ENCODE data around the gene P2RY2. TPM values are rescaled to one million over a fixed set of nuclear protein-coding genes. Genes with fewer than 3 reads are reported as not detected.
"Not testable (repeated sequence)": the region's sequence is repeated elsewhere in the genome, so short reads cannot be mapped to it uniquely, and the experiment has no call there.

P2RY2 gene
- polyA plus RNA-seq, 2 of the 4 experiments (the other 2 are of a cell fraction), result 3.7 to 6.4 TPM

GRCh38 chr11:73273222-73273895 lies 55.3 kb downstream of the P2RY2 start:
- Histone ChIP-seq H3K4me1 (peaks cover 47% of the 10 kb centered on the region), H3K9me3 (no peaks in the 10 kb centered on the region), H3K27ac (peak overlapping the region; percentile 88 to 91), H3K4me2 (peak overlapping the region; percentile 90), H3K4me3 (peak overlapping the region; percentile 47)
- ATAC-seq (peak in 1 of 2 experiments; percentile 39; a peak in 3 of 6 replicates), DNase-seq (ENCODE audit: low read depth in 1 of 2, low spot score in 1 of 2) (no peak), FAIRE-seq (no peak)
- POLR2A ChIA-PET, result no interaction called here
- TF ChIP-seq FOXS1 (CRISPR knock-in tag; IDR thresholded peaks at IDR 0.05) (no peak), TFCP2L1 (CRISPR knock-in tag; IDR thresholded peaks at IDR 0.05) (no peak), CHD4 (IDR thresholded peaks at IDR 0.05; ENCODE audit: borderline replicate concordance) (no peak), CBX2 (IDR thresholded peaks at IDR 0.05; ENCODE audit: borderline replicate concordance, low read depth) (no peak), ZSCAN20 (CRISPR knock-in tag; IDR thresholded peaks at IDR 0.05) (no peak), NPAS2 (CRISPR knock-in tag; IDR thresholded peaks at IDR 0.05; ENCODE audit: borderline replicate concordance) (no peak), EHMT2 (IDR thresholded peaks at IDR 0.05; ENCODE audit: low read depth) (no peak), KDM1A (IDR thresholded peaks at IDR 0.05; ENCODE audit: low read depth) (no peak), HOXB5 (CRISPR knock-in tag; IDR thresholded peaks at IDR 0.05) (no peak), TP53 (CRISPR knock-in tag; IDR thresholded peaks at IDR 0.05) (no peak), EHF (CRISPR knock-in tag; IDR thresholded peaks at IDR 0.05) (no peak), CBX8 (IDR thresholded peaks at IDR 0.05) (no peak), MAFK (IDR thresholded peaks at IDR 0.05; ENCODE audit: partially characterized antibody) (no peak), MAZ (IDR thresholded peaks at IDR 0.05; ENCODE audit: borderline replicate concordance, low read depth, low read length) (no peak), HES2 (IDR thresholded peaks at IDR 0.05) (no peak), POLR2A (IDR thresholded peaks at IDR 0.05; ENCODE audit: low read length) (no peak), NR3C1 (IDR thresholded peaks at IDR 0.05) (no peak), ESRRA (IDR thresholded peaks at IDR 0.05; ENCODE audit: borderline replicate concordance, low read length) (no peak)
- TF ChIP-seq, protein P1, sequence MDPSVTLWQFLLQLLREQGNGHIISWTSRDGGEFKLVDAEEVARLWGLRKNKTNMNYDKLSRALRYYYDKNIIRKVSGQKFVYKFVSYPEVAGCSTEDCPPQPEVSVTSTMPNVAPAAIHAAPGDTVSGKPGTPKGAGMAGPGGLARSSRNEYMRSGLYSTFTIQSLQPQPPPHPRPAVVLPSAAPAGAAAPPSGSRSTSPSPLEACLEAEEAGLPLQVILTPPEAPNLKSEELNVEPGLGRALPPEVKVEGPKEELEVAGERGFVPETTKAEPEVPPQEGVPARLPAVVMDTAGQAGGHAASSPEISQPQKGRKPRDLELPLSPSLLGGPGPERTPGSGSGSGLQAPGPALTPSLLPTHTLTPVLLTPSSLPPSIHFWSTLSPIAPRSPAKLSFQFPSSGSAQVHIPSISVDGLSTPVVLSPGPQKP (IDR thresholded peaks at IDR 0.05; ENCODE audit: low read depth, low read length), result no peak
- WGBS (ENCODE audit: missing lambda C conversion rate), result 31% methylated on average over 8 of the region's 8 CpGs
- CTCF ChIA-PET, result interaction anchor here (0.6 to 16.0 kb wide), 12 partner anchors 14 to 589 kb away, joined by 3 to 224 read pairs (median 3); no protein-coding TSS in a partner anchor

GRCh38 chr11:73274191-73274590 lies 56.1 kb downstream of the P2RY2 start:
- peak overlapping the region; percentile 47; the same call in 2 of the 3 replicates for H3K4me3 ChIP-seq
- FAIRE-seq; POLR2A ChIA-PET; H3K9me3 ChIP-seq; ATAC-seq; DNase-seq (ENCODE audit: low read depth in 1 of 2, low spot score in 1 of 2): not testable (repeated sequence)
- CTCF ChIA-PET, result interaction anchor here (0.6 to 16.0 kb wide), 8 partner anchors 13 to 528 kb away, joined by 3 to 224 read pairs (median 3); no protein-coding TSS in a partner anchor
- peak overlapping the region; percentile 10 to 91; a peak in 4 of 6 replicates for H3K27ac ChIP-seq
- whole genome bisulfite sequencing (ENCODE audit: missing lambda C conversion rate), result 82% methylated on average over 4 of the region's 4 CpGs
- H3K4me1 ChIP-seq, result peaks cover 47% of the 10 kb centered on the region
- peak overlapping the region; percentile 90 for H3K4me2 ChIP-seq

- DNase-seq (ENCODE audit: low read depth in 1 of 2, low spot score in 1 of 2), result no peak
- TF ChIP-seq NPAS2 (CRISPR knock-in tag; IDR thresholded peaks at IDR 0.05; ENCODE audit: borderline replicate concordance) (no peak), RAD21 (conservative IDR thresholded peaks at IDR 0.05 in 1 of 2, IDR thresholded peaks at IDR 0.05 in 1 of 2) (no peak), RFX5 (IDR thresholded peaks at IDR 0.05) (no peak), FOSL2 (IDR thresholded peaks at IDR 0.05) (no peak), FOSL2 (CRISPR knock-in tag; IDR thresholded peaks at IDR 0.05) (no peak), CBX8 (IDR thresholded peaks at IDR 0.05) (no peak), RCOR1 (IDR thresholded peaks at IDR 0.05; ENCODE audit: low read depth, low read length) (no peak)
- TF ChIP-seq, protein P2, sequence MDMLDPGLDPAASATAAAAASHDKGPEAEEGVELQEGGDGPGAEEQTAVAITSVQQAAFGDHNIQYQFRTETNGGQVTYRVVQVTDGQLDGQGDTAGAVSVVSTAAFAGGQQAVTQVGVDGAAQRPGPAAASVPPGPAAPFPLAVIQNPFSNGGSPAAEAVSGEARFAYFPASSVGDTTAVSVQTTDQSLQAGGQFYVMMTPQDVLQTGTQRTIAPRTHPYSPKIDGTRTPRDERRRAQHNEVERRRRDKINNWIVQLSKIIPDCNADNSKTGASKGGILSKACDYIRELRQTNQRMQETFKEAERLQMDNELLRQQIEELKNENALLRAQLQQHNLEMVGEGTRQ (IDR thresholded peaks at IDR 0.05), result no peak
- TF ChIP-seq, protein P1 (IDR thresholded peaks at IDR 0.05; ENCODE audit: low read depth, low read length), result no peak
- peak overlapping the region; percentile 10 to 91; a peak in 4 of 6 replicates for H3K27ac ChIP-seq
- POLR2A ChIA-PET, result no interaction called here
- no peaks in the 10 kb centered on the region for H3K9me3 ChIP-seq
- CTCF ChIA-PET, result interaction anchor here (0.6 to 16.0 kb wide), 8 partner anchors 12 to 529 kb away, joined by 3 to 224 read pairs (median 3); no protein-coding TSS in a partner anchor
- no peak for ATAC-seq
- WGBS (ENCODE audit: missing lambda C conversion rate), result 88% methylated on average over 11 of the region's 11 CpGs
- no peak overlapping the region for H3K4me3 ChIP-seq
- H3K4me1 ChIP-seq, result peaks cover 47% of the 10 kb centered on the region
- peak overlapping the region; percentile 90 for H3K4me2 ChIP-seq
- no peak for FAIRE-seq
Observed at GRCh38 chr11:73274722-73275380, 56.8 kb downstream of the P2RY2 start.

All from A549 (cell line).